Measurements from ENCODE around the gene SULT2B1. TPM values are rescaled to one million over a fixed set of nuclear protein-coding genes. Genes with fewer than 3 reads are reported as not detected.

SULT2B1 gene
- total RNA-seq, 8 experiments from 2014 or later, result 0.16 to 1.9 (median 0.54) TPM

DNA sequence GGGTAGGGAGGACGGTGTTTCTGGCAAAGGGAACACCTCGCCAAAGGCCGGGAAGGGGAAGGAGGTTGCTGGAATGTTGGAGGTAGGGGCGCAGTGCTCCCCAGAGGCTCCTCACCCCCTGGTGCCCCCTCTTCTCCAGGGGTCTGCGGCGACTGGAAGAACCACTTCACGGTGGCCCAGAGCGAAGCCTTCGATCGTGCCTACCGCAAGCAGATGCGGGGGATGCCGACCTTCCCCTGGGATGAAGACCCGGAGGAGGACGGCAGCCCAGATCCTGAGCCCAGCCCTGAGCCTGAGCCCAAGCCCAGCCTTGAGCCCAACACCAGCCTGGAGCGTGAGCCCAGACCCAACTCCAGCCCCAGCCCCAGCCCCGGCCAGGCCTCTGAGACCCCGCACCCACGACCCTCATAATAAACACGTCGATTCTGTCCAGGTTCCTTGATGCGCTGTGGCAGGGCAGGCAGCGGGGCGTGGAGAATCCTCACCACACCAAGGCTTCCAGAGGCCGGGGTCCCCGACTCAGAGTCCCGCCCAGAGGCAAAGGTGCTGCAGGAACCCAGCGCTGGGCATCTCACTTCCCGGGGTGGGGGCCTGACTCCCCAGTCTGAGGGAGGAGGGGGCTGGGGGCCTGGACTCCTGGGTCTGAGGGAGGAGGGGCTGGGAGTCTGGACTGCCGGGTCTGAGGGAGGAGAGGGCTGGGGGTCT lies 47.2 kb downstream of the SULT2B1 start:
- in situ Hi-C loops (cut with MboI; ENCODE audit: low pct_unique_long_range_greater_than_20kb in 2 of 9, low sequenced_read_pairs in 9 of 9, unreplicated experiment in 9 of 9), result loop anchor here in 7 of 9 experiments (25.0 kb wide), 4 partner anchors 112 to 337 kb away; partner anchors contain the start of genes CARD8 (in 2 of the 7) and ZNF114 (in 2 of the 7)
- Histone ChIP-seq H3K4me1 (replicated peaks in 1 of 2) (no peaks in the 10 kb centered on the region), H3K4me3 (no peak overlapping the region), H3K27ac (no peak overlapping the region)
- peak in 2 of 8 experiments; percentile 10 to 23 for ATAC-seq (replicated peaks in 6 of 8)
- WGBS, 10 experiments, result 63 to 84% (median 81%) methylated on average over 2 to 14 of the region's 30 CpGs; no CpG with 5 or more reads in 6 of the 10 experiments

DNA sequence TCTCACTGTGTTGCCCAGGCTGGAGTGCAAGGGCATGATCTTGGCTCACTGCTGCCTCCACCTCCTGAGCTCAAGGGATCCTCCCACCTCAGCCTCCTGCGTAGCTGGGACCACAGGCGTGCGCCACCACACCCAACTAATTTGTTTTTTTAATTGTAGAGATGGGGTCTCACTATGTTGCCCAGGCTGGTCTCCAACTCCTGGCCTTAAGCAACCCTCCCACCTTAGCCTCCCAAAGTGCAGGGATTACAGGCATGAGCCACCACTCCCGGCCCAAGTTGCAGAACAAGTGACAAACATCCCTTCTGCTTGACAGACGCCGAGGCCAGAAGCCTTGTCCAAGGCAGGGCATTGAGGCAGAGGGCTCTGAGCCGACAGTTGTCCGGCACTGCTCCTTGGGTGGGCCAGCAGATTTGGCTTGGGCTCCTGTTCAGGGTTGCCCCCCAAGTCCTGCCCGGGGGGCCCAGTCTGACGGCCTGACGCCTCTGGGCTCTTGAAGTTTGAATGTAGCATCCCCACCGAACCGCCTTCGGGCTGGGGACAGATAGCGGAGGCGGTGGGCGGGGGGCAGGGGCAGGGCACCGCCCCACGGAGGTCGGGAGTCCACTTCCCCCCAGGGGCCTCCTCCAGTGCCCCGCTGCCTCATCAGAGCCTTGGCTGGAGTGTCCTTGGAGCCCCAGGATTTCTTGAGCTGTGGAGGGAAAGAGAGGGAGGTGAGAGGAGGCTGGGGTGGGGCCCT lies 48.9 kb downstream of the SULT2B1 start:
- no peak overlapping the region for H3K27ac ChIP-seq
- WGBS, 10 experiments, result 71 to 100% (median 89%) methylated on average over 2 to 5 of the region's 21 CpGs; no CpG with 5 or more reads in 4 of the 10 experiments

DNA sequence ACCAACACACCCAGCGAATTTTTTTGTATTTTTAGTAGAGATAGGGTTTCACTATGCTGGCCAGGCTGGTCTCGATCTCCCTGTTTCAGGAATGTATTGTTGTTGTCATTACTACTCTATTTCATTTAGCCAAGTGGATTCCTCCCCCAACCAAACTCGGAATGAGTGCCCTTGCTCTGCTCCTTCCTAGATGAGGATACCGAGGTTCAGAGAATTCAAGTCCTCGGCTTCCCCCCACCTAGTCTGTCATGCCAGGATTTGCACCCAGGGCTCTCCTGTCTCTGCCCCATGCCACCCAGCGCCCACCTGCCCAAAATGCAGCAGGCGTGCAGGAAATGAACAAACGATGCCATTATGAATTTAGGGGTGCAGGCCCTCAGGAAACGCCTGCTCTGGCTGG lies 51.0 kb downstream of the SULT2B1 start:
- no peak overlapping the region for H3K27ac ChIP-seq
- no peaks in the 10 kb centered on the region for H3K4me1 ChIP-seq (replicated peaks in 1 of 2)
- ATAC-seq (replicated peaks in 6 of 8), result no peak
- 44 to 100% (median 89%) methylated on average over 1 to 5 of the region's 9 CpGs; no CpG with 5 or more reads in 3 of the 10 experiments for WGBS, 10 experiments
- in situ Hi-C loops (cut with MboI; ENCODE audit: low pct_unique_long_range_greater_than_20kb in 2 of 9, low sequenced_read_pairs in 9 of 9, unreplicated experiment in 9 of 9), result no loop called here
- no peak overlapping the region for H3K4me3 ChIP-seq

More for the DNA sequence above, 48.9 kb downstream of the SULT2B1 start:
- Histone ChIP-seq H3K4me1 (replicated peaks in 1 of 2) (no peaks in the 10 kb centered on the region), H3K4me3 (no peak overlapping the region)
- in situ Hi-C loops (cut with MboI; ENCODE audit: low pct_unique_long_range_greater_than_20kb in 2 of 9, low sequenced_read_pairs in 9 of 9, unreplicated experiment in 9 of 9), result no loop called here
- no peak for ATAC-seq (replicated peaks in 6 of 8)

DNA sequence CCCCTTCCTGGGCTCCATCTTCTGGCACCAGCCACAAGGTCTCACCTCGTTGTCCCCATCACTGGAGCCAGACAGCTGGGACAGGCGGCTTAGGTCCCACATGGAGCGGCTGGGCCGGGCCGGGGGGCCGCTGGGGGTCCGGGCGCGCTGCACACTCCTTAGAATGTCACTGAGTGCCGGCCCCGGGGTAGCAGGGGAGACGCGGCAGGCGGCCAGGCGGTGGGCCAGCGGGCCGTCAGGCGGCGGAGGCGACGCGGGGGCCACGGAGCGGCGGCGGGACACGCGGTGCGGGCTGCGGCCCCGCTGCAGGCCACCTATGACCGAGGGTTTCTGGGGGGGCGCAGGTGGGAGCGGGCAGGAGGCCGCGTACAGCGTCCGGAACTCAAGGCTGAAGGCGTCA lies 51.5 kb downstream of the SULT2B1 start:
- peak in 4 of 8 experiments; percentile 7 to 24 (median 14) for ATAC-seq (replicated peaks in 6 of 8)
- WGBS, 10 experiments, result no CpG with 5 or more reads among the region's 39 CpGs
- Histone ChIP-seq H3K4me3 (no peak overlapping the region), H3K27ac (no peak overlapping the region), H3K4me1 (replicated peaks in 1 of 2) (no peaks in the 10 kb centered on the region)
- in situ Hi-C loops (cut with MboI; ENCODE audit: low pct_unique_long_range_greater_than_20kb in 2 of 9, low sequenced_read_pairs in 9 of 9, unreplicated experiment in 9 of 9), result no loop called here

DNA sequence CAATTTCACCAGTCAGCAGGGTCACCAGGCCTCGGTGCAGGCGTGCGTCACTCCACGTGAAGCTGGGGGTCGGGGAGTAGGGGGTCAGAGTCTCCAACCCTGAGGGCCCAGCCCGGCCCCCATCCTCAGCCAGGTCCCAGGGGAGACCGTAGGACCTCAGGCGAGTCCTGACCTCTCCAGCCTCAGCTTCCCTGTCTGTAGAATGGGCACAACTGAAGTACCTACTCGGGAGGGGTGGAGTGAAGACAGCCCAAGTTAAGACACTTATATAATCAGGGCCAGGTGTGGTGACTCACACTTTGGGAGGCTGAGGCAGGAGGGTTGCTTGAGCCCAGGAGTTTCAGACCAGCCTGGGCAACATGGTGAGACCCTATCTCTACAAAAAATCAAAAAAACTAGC lies 51.9 kb downstream of the SULT2B1 start:
- in situ Hi-C loops (cut with MboI; ENCODE audit: low pct_unique_long_range_greater_than_20kb in 2 of 9, low sequenced_read_pairs in 9 of 9, unreplicated experiment in 9 of 9), result no loop called here
- Histone ChIP-seq H3K27ac (no peak overlapping the region), H3K4me3 (no peak overlapping the region), H3K4me1 (replicated peaks in 1 of 2) (no peaks in the 10 kb centered on the region)
- peak in 3 of 8 experiments; percentile 2 to 12 (median 6) for ATAC-seq (replicated peaks in 6 of 8)
- 90 to 100% (median 90%) methylated on average over 1 to 3 of the region's 9 CpGs; no CpG with 5 or more reads in 7 of the 10 experiments for WGBS, 10 experiments

DNA sequence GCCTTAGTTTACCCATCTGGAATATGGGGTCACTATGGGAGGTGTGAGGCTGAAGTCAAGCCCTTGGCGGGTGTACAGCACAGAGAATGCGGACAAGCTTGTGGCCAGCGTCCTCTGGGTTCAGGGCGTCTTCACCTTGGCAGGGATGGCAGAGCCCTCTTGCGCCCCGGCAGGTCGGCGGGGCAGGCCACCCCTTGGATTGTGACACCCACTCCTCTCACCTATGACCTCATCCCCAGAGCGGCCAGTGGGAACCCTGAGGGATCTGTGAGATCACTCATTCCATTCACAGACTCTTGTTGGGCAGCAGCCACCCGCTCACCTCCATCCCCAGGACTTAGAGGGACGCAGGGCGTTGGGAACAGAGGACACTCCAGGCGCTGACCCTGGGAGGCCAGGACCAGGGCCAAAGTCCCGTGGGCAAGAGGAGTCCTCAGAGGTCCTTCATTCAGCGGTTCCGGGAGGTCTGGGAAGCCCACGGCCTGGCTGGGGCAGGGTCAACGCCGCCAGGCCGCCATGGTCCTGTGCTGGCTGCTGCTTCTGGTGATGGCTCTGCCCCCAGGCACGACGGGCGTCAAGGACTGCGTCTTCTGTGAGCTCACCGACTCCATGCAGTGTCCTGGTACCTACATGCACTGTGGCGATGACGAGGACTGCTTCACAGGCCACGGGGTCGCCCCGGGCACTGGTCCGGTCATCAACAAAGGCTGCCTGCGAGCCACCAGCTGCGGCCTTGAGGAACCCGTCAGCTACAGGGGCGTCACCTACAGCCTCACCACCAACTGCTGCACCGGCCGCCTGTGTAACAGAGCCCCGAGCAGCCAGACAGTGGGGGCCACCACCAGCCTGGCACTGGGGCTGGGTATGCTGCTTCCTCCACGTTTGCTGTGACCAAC lies 54.7 kb downstream of the SULT2B1 start, which contains the start of gene SPACA4:
Gene SPACA4, plus strand, starts transcription at position 280 of the 896 bp plus-strand sequence. Its CDS starts 237 bp downstream, at position 517.
- peak in 4 of 8 experiments; percentile 11 to 19 (median 15) for ATAC-seq (replicated peaks in 6 of 8)
- Histone ChIP-seq H3K4me1 (replicated peaks in 1 of 2) (no peaks in the 10 kb centered on the region), H3K4me3 (no peak within 1 kb of the TSS), H3K27ac (no peak within 1 kb of the TSS)
- in situ Hi-C loops (cut with MboI; ENCODE audit: low pct_unique_long_range_greater_than_20kb in 2 of 9, low sequenced_read_pairs in 9 of 9, unreplicated experiment in 9 of 9), result no loop called here
- WGBS, 10 experiments, result 80 to 100% (median 94%) methylated on average over 2 to 13 of the region's 39 CpGs; no CpG with 5 or more reads in 4 of the 10 experiments

DNA sequence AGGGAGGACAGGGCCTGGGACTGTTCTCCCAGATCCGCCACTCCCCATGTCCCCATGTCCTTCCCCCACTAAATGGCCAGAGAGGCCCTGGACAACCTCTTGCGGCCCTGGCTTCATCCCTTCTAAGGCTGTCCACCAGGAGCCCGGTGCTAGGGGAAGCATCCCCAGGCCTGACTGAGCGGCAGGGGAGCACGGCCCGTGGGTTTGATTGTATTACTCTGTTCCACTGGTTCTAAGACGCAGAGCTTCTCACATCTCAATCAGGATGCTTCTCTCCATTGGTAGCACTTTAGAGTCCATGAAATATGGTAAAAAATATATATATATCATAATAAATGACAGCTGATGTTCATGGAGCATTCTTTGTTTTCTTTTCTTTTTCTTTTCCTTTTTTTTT lies 55.4 kb downstream of the SULT2B1 start:
- WGBS, 10 experiments, result 40 to 90% (median 80%) methylated on average over 1 to 7 of the region's 7 CpGs; no CpG with 5 or more reads in 4 of the 10 experiments
- Histone ChIP-seq H3K4me3 (no peak overlapping the region), H3K4me1 (replicated peaks in 1 of 2) (no peaks in the 10 kb centered on the region), H3K27ac (no peak overlapping the region)
- in situ Hi-C loops (cut with MboI; ENCODE audit: low pct_unique_long_range_greater_than_20kb in 2 of 9, low sequenced_read_pairs in 9 of 9, unreplicated experiment in 9 of 9), result no loop called here
- ATAC-seq (replicated peaks in 6 of 8), result no peak

DNA sequence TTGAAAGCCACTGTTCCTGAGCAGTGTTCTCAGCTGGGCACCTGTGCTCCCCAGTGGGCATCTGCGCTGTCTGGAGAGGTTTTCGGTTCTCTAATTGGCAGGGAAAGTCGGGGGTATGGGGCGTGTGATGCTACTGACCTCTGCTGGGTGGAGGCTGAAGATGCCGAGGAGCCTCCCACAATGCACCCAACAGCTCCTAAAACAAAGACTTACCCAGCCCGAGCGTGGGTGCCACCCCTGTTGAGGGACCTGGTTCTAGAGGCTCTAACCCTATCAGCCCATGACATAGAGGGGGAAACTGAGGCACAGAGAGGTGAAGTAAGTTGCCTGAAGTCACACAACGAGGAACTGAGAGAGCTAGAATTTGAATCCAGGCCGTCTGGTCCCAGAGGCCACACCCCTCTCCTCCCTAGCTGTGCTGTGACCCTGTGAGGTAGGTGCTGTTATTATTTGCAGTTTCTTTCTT lies 56.9 kb downstream of the SULT2B1 start:
- Histone ChIP-seq H3K4me3 (no peak overlapping the region), H3K4me1 (replicated peaks in 1 of 2) (no peaks in the 10 kb centered on the region), H3K27ac (no peak overlapping the region)
- in situ Hi-C loops (cut with MboI; ENCODE audit: low pct_unique_long_range_greater_than_20kb in 2 of 9, low sequenced_read_pairs in 9 of 9, unreplicated experiment in 9 of 9), result no loop called here
- peak in 4 of 8 experiments; percentile 17 to 35 (median 26) for ATAC-seq (replicated peaks in 6 of 8)
- WGBS, 10 experiments, result 0 to 57% (median 33%) methylated on average over 1 to 8 of the region's 9 CpGs; no CpG with 5 or more reads in 4 of the 10 experiments

DNA sequence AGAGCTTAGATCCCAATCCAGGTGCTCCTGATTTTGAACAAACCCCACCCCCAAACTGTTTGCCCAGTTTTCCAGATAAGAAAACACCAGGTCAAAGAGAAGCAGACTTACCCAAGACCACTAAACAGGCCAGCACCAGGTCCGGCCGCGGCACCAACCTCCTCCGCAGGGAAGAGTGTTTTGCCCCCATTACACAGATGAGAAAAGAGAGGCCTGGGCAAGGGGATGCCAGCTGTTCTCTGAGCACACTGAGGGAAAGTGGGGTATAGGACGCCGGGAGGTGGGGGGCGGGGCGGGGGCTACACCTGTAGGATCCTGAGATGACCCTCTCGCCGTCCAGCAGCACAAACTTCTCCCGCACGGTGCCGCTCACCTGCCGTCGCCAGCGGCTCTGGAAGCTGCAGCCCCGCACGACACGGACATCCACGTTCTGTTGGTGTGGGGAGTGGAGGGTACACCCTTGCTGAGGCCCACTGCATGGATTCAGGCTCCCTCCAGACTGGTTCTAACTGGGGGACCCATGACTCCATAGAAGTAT lies 57.7 kb downstream of the SULT2B1 start:
- 90 to 96% methylated on average over 4 of the region's 20 CpGs; no CpG with 5 or more reads in 8 of the 10 experiments for WGBS, 10 experiments
- Histone ChIP-seq H3K4me3 (no peak overlapping the region), H3K27ac (no peak overlapping the region), H3K4me1 (replicated peaks in 1 of 2) (peaks cover 0 to 8% of the 10 kb centered on the region in 2 donors)
- no peak for ATAC-seq (replicated peaks in 6 of 8)
- in situ Hi-C loops (cut with MboI; ENCODE audit: low pct_unique_long_range_greater_than_20kb in 2 of 9, low sequenced_read_pairs in 9 of 9, unreplicated experiment in 9 of 9), result no loop called here

DNA sequence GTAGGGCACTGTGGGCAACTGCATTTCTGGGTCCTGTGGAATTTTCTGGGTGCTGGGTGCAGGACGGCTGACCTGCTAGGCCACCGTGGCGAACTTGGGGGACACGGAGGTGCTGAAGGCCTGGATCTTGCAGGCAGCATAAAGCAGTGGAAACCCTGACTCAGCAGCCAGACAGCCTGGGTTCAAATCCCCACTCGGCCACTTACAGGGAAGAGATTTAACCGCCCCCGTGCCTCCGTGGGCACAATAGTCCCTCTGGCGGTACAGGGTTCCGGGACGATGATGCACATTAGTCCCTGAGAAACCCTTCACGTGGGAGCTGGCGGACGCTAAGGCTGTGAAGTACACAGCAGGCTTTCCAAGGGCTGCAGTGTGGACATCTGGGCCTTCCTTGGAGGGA lies 59.9 kb downstream of the SULT2B1 start:
- in situ Hi-C loops (cut with MboI; ENCODE audit: low pct_unique_long_range_greater_than_20kb in 2 of 9, low sequenced_read_pairs in 9 of 9, unreplicated experiment in 9 of 9), result no loop called here
- no peak overlapping the region for H3K4me3 ChIP-seq
- no peak for ATAC-seq (replicated peaks in 6 of 8)
- 87 to 100% (median 95%) methylated on average over 1 to 4 of the region's 14 CpGs; no CpG with 5 or more reads in 7 of the 10 experiments for WGBS, 10 experiments
- H3K4me1 ChIP-seq (replicated peaks in 1 of 2), result peaks cover 3 to 17% of the 10 kb centered on the region in 2 donors
- no peak overlapping the region for H3K27ac ChIP-seq

DNA sequence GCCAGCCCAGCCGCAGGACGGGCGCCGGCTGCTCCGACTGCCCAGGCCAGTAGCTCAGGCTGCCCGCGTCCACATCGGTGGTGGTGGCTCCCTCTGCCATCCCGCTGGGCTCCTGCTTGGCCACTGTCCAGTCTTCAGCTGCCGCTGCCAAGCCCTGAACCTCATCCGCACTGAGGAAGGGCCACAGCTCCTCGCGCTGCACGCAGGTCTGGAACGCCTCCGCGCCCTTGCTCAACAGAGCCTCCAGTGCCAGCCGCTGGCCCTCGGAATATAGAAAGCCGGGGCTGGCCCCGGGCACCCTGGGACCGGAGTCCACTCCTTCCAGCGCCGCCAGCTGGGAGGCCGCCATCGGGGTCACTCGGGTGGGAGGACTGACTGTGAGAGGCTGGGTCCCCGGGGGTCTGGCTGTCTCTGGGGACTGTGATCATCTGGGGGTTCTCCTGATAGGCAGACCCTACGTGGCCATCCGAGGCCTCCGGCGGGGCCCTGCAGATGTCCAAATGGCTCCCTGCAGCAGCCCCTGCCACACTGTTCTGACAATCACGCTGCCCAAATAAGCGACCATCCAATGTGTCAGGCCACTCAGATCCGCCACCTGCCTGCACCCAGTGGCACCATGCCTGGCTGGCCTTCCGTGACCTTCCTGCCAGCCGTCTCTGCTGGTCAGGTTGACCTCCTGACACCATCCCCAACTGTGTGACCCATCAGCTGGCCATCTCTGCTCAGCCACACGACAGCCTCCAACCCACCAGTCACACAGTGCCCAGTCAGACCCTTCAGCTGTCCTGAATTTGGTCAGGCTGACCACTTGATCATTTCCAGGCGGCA lies 61.3 kb downstream of the SULT2B1 start:
- peak; percentile 3 to 21 (median 7) for ATAC-seq (replicated peaks in 6 of 8)
- 53 to 100% (median 81%) methylated on average over 1 to 12 of the region's 39 CpGs; no CpG with 5 or more reads in 1 of the 10 experiments for WGBS, 10 experiments
- in situ Hi-C loops (cut with MboI; ENCODE audit: low pct_unique_long_range_greater_than_20kb in 2 of 9, low sequenced_read_pairs in 9 of 9, unreplicated experiment in 9 of 9), result no loop called here
- Histone ChIP-seq H3K4me3 (no peak overlapping the region), H3K27ac (peak overlapping the region in 1 of 2 donors; percentile 79), H3K4me1 (replicated peaks in 1 of 2) (peaks cover 14 to 27% of the 10 kb centered on the region in 2 donors)

All from motor neuron (in vitro differentiated cells).